CD4-positive, alpha-beta T cell treated with Interleukin-4 for 4 hours (primary cell): ENCODE data around the gene MSLN.

Source experiments
- DNase-seq: peaks from one replicate; pipeline ENCODE4 v3.0.0-alpha.2; 2020

Gene MSLN

GRCh38 chr16:760545-761343 is at the start of gene MSLN:
MSLN (plus strand) TSS chr16:760734; CDS start chr16:762681, 1,947 bp downstream.
- DNase-seq, result no peak

DNA sequence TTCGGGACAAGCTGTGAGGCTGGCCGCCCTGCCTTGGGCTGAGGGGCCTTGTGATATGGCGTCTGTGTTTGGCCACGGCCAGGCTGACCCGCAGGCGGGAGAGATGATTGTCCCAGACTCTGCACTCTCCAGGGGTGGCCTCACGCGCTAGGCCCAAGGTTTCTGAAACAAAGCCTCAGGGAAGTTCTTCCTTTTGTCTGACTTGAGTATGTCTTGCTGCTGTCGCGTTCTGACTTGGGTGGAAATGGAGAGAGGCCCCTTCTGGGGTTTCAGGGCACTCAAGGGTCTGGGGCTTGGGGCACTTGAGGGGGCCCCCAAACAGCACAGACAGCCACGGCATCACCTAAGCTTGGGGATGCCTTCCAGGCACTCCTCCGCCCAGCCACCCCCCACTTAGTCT is 49.5 kb upstream of the MSLN start:
- no peak for DNase-seq

DNA sequence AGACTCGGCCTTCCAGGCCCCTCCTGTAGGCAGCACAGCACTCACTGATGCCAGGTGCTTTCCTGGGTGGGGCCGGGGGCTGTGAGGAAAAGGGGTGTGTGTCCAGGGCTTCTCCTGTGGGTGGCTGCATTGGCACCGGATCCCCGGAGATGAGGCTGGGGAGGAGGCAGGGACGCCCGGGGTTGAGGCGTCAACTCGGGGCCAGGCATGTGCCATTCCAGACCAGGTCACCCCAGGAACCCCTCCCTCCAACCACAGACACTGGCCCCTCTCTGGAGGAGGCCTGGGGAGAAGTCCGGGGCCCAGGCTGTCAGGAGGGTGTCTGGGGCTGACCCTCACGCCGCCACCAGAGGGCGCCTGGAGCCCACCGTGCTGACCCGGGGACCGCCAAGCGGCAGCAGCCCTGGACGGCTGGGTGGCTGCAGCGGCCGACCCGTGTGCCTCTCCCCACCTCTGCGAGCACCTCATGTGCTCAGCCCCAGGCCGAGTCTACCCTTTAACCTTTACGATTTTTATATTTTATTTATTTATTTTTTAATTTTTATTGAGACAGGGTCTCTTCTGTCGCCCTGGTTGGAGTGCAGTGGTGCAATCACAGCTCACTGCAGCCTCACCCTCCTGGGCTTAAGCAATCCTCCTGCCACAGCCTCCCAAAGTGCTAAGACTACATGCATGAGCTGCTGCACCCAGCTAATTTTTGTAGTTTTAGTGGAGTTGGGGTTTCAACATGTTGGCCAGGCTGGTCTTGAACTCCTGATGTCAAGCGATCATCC is 48.8 kb upstream of the MSLN start:
- peak; percentile 63 for DNase-seq

DNA sequence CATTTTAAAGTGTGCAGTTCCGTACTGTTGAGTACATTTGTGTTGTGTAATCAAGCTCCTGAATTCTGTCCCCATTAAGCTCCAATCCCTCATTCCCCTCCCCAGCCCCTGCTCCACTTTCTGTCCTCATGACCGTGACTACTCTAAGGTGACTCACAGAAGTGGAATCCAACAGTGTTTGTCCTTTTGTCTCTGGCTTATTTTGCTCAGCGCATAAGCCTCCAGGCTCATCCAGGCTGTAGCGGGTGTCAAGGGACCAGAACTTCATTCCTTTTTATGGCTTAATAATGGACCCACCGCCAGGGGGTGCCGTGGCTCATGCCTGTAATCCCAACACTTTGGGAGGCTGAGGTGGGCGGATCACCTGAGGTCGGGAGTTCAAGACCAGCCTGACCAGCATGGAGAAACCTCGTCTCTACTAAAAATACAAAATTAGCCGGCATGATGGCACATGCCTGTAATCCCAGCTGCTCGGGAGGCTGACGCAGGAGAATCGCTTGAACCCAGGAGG is 47.7 kb upstream of the MSLN start:
- peak; percentile 27 for DNase-seq

DNA sequence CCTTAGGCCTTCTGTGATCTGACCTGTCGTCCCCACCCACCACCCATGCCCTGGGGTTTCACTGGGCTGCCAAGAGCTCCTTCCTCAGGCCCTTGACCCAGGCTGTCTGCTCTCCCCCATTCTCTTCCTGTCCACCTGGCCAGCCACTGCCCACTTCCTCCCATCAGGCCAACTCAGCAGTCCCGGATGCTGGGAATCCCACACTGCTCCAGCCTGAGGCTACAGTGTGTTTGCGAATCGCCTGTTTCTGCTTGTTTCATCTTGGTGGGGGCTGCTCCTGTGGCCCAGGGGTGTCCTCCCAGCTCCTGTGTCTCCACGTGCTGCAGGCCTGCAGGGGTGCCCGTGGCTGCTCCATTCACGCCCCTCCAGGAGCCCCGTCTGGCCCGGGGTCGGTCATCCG is 46.5 kb upstream of the MSLN start:
- no peak for DNase-seq

DNA sequence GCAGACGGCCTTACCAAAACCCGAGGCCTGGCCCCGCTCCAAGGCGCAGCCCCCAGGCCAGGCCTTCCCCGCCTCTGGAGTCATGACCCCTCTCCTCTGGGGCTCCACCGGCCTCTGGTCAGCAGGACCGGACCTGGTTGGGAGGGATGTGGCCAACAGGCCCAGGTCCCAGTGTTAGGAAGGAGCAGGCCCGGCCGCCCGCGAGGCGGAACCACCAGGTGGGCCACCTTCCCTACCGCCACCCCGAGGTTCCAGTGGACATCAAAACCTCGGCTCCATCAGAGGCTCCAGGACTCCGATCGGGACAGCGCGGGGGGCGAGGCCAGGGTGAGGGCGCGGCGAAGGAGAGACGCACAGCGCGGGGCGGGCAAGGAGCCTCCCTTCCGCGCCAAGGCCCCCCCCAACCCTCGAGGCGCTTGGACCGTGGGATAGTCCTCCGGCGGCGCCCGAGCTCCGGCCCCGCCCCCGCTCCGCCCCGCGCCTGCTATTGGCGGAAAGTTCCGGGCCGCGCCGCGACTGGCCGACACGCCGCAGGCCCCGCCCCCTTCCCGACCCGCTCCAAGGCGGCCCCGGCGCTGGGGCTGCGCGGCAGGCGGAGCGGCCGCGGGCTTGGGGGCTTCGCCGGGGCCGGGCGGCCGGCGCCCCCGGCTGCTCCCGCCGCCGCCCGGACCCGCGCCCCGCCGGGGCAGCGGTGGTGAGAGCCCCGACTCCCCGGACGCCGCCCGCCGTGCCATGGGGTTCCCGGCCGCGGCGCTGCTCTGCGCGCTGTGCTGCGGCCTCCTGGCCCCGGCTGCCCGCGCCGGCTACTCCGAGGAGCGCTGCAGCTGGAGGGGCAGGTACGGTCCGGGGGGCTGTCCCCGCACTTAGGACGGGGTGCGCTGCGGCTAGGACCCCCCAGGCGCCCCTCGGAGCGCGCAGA is 45.7 kb upstream of the MSLN start, which contains the start of gene METRN:
METRN (plus strand) TSS at position 561 of the 919 bp plus-strand sequence; CDS start at position 733, 172 bp downstream.
- peak; percentile 79 for DNase-seq

GRCh38 chr16:715477-716199 is 44.9 kb upstream of the MSLN start:
- no peak for DNase-seq

DNA sequence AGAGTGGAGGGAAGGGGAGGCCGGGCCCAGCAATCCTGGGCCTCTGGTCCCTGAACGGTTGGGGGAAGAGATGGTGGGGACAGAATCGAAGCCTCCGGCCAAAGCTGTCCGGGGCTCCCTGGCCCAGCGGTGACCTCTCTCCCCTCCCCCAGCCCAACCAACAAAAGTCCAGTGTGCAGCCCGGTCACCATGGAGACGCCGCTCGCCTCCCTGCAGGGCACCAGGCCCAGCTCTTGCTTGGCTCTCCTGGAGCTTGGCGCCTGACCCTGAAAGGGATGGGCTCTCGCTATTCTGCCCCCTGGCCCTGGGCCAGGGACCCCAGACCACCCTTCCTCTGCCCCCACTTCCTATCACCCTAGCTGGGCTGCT is 44.4 kb upstream of the MSLN start:
- DNase-seq, result no peak

DNA sequence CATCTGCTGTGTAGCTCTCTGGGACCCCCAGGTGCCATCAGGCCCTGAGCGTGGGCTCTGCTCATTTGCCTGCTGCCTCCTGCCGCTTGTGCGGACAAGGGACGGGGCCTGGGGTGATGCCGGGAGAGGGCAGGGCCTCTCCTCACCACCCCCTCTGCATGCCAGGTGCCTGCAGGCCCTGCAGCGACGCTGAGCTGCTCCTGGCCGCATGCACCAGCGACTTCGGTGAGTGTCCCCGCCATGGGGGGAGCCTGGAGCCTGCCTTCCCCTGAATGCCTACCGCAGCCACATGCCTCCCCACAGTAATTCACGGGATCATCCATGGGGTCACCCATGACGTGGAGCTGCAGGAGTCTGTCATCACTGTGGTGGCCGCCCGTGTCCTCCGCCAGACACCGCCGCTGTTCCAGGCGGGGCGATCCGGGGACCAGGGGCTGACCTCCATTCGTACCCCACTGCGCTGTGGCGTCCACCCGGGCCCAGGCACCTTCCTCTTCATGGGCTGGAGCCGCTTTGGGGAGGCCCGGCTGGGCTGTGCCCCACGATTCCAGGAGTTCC is 43.7 kb upstream of the MSLN start:
- DNase-seq, result no peak

DNA sequence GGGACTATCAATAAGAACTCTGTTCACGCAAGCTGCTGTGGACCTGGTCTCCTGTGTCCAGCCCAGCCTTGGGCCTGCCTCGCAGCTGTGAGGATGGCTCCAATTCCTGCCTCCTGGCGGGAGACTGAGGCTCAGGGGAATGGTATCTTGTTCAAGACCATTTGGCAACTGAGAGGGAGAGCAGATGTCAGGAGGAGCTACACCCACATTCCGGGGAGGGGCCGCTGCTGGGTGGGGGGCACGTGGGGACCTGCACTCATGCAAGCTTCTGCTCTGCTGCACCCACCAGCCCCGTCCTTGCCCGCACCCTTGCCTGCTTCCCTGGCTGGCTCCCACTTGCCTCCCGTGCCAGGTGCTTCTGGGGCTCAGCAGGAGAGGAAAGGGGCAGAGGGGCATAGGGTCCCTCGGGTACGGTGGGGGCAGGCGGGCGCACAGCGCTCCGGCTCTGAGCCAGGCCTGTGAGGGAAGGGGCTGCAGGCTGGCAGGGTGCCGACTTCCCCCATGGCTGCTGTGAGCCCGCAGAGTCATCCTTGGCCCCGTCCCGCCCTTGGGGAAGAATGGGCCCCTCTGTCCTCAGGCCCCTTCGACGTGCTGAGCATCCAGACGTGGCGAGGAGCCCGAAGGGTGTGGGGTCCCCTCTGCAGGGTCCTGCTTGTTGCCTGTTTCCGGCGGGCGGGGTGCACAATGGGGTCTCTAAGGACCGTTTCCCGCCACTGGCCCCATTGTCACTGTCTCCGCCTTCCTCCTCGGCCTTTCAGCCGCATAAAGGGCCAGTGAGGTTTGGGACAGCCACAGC is 42.9 kb upstream of the MSLN start:
- DNase-seq, result no peak

DNA sequence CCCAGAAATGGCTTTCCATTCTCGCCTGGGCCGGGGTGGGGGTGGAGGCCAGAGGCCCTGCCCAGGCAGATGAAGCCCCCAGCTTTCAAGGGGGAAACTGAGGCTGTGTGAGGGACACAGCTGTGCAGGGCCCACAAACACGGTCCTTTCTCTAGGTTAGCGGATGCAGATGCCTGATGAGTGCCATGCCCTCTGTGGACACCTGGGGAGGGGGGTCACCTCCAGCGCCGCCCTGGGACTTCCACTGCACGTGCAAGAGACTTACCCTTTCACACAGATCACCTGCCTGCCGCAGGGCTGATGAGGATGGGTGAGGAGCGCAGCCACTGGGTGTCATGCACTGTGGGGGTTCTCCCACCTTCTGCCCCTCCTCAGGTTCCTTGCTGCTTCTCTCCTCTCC is 42.1 kb upstream of the MSLN start:
- no peak for DNase-seq

DNA sequence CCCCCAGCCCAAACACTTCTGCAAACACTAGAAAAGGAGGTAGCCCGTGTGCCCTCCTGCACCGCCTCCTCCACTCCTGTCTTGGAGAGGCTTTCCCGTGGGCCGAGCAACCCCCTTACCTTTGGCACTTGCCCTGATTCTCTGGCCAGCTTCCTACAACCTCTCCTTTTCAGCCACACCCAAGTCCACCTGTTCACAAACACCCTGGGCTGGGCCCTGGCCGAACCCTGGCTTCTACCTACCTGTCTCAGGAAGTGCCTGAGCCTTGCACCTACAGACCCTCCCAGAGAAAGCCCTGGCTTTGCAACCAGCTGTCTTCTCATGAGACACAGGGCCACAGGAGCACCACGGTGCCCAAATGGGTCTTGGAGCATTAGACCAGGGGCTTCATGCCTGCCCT is 41.6 kb upstream of the MSLN start:
- no peak for DNase-seq

DNA sequence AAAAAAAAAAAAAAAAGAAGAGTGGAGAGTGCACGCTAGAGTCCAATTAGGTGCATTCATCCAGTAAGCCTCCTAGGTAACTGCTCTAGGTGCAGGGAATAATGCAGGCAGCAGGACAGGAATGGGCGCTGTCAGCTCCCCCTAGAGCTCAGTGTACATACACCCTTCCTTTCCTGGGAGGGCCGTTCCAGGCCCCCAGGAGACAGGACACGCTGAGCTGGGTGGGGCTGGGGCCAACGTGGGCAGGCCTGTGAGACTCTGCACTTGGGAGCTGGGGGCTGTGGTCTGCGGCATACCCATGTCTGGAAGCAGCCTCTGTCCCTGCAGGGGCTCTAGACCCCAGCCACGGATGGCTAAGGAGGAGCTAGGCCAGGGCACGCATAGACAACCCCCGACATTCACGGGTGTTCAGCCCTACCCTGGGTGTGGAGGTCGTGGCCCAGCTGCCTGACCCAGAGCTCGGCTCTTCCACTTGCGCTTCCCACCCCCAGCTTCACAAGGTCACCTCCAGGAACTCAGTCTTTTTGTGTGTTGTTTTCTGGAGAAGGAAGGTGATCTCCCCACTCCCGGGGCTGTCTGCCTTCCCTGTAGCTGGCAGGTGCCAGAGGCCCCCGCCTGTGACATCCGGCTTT is 40.6 kb upstream of the MSLN start:
- DNase-seq, result no peak

GRCh38 chr16:720447-720989 is 40.0 kb upstream of the MSLN start:
- no peak for DNase-seq

DNA sequence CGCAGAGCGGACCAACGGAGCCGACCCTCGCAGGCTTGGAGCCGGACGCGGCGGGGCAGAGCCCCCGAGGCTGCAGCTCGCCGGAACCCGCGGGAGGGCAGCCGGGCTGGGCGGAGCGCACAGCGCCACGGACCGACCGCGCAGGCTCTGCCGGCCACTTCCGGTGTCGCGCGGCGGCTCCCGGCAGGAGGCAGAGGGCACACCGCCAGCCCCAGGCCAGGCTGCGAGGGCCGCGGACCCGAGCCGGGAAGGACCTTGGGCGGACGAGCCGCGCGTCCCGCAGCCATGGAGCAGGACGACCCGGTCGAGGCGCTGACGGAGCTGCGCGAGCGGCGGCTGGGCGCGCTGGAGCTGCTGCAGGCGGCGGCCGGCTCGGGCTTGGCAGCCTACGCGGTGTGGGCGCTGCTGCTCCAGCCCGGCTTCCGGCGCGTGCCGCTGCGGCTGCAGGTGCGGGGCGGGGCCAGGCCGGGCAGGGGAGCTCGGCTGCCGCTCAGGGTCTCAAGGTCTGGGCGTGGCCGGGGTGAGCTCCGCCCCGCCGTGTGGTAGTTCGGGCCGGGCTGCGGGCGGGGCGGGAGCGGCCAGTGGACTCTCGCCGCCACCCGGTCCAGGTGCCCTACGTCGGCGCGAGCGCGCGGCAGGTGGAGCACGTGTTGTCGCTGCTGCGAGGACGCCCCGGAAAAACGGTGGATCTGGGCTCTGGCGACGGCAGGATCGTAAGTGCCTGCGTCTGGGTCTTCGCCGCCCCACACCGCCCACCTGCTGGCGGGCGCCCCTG is 39.4 kb upstream of the MSLN start, which contains the start of gene ANTKMT:
ANTKMT (plus strand) TSS at position 157 of the 775 bp plus-strand sequence; CDS start at position 286, 129 bp downstream.
- peak; percentile 69 for DNase-seq

DNA sequence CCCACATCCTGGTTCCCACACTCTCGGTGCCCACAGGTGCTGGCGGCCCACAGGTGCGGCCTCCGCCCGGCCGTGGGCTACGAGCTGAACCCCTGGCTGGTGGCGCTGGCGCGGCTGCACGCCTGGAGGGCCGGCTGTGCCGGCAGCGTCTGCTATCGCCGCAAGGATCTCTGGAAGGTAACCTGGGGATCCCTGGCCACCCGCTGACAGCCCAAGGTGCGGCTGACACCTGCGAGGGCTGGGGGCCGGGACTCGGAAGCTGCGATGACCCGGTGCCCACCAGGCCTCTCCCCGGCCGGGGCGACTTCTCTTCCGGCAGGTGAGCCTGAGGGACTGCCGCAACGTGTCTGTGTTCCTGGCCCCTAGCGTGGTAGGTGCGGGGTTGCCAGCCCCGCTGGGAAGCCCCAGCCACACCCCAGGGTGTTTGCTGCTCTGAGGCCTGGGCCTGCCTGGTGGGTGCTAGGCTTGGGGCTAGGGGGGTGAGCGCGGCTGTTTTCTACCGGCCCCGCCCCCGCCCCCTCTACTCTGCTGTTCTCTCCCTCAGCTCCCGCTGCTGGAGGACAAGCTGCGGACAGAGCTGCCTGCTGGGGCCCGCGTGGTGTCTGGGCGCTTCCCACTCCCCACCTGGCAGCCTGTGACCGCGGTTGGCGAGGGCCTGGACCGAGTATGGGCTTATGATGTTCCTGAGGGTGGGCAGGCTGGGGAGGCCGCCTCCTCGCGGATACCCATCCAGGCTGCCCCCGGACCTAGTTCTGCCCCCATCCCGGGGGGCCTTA is 38.6 kb upstream of the MSLN start:
- peak; percentile 15 for DNase-seq

- no peak for DNase-seq
Observed at GRCh38 chr16:722835-723633, 37.5 kb upstream of the MSLN start.
